HG03439 (cell line): ENCODE data around the gene PATZ1.

Source experiments
- ATAC-seq: cut with Tn5 transposase; IDR thresholded peaks from one replicate; pipeline ENCODE4 v1.9.1; 2021; ENCODE audit warnings: mild to moderate bottlenecking, moderate library complexity; ENCODE audit not compliant: unreplicated experiment

Gene PATZ1

GRCh38 chr22:31284281-31285155 is 61.6 kb downstream of the PATZ1 start:
- ATAC-seq, result no peak

GRCh38 chr22:31282748-31283468 is 63.2 kb downstream of the PATZ1 start:
- no peak for ATAC-seq

GRCh38 chr22:31281733-31282132 is 64.4 kb downstream of the PATZ1 start:
- ATAC-seq, result no peak

- ATAC-seq, result no peak
These were observed 66.2 kb downstream of the PATZ1 start for GRCh38 chr22:31279821-31280505.

- no peak for ATAC-seq
These were observed 66.8 kb downstream of the PATZ1 start for GRCh38 chr22:31279327-31279669.

- ATAC-seq, result no peak
These were observed 67.4 kb downstream of the PATZ1 start for GRCh38 chr22:31278626-31279326.

- ATAC-seq, result no peak
These were observed 68.0 kb downstream of the PATZ1 start for GRCh38 chr22:31278151-31278621.

GRCh38 chr22:31277741-31278140 is 68.4 kb downstream of the PATZ1 start:
- no peak for ATAC-seq

GRCh38 chr22:31276426-31277167 is 69.5 kb downstream of the PATZ1 start:
- ATAC-seq, result no peak
